ENCODE results near the gene SLC6A9.

SLC6A9 gene

DNA sequence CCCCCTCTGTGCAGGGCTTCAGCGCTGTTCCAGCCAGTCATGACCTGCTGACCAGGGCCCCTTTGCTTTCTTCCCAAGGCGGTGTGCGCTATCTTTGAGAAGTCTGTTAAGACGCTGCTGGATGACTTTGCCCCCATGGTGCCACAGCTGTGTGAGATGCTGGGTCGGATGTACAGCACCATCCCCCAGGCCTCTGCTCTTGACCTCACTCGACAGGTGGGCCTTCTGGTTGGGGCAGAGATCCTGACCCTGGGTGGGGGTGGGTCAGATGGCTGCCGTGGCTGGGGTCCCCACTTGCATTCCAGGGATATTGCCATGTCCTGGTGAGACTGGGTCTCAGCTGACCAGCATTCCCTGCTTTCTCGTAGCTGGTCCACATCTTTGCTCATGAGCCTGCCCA is 70.5 kb downstream of the SLC6A9 start:
- Histone ChIP-seq H3K27ac (ENCODE audit: low read length) (no peak overlapping the region), H3K27me3 (ENCODE audit: control insufficient read depth, insufficient read depth, low read length) (no peaks in the 10 kb centered on the region), H3K4me1 (ENCODE audit: control insufficient read depth, insufficient read depth, low read length) (no peaks in the 10 kb centered on the region), H3K36me3 (ENCODE audit: control insufficient read depth, insufficient read depth, low read length) (0 out of 2 replicates have a peak, but pooled peaks cover 9% of the 10 kb centered on the region), H3K4me3 (ENCODE audit: low read length) (no peak overlapping the region), H3K9me3 (ENCODE audit: control insufficient read depth, insufficient read depth, low read length) (no peaks in the 10 kb centered on the region)
- no CpG with 5 or more reads among the region's 8 CpGs for WGBS (ENCODE audit: insufficient coverage, insufficient read length)
- DNase-seq (ENCODE audit: low read depth, low spot score), result no peak

DNA sequence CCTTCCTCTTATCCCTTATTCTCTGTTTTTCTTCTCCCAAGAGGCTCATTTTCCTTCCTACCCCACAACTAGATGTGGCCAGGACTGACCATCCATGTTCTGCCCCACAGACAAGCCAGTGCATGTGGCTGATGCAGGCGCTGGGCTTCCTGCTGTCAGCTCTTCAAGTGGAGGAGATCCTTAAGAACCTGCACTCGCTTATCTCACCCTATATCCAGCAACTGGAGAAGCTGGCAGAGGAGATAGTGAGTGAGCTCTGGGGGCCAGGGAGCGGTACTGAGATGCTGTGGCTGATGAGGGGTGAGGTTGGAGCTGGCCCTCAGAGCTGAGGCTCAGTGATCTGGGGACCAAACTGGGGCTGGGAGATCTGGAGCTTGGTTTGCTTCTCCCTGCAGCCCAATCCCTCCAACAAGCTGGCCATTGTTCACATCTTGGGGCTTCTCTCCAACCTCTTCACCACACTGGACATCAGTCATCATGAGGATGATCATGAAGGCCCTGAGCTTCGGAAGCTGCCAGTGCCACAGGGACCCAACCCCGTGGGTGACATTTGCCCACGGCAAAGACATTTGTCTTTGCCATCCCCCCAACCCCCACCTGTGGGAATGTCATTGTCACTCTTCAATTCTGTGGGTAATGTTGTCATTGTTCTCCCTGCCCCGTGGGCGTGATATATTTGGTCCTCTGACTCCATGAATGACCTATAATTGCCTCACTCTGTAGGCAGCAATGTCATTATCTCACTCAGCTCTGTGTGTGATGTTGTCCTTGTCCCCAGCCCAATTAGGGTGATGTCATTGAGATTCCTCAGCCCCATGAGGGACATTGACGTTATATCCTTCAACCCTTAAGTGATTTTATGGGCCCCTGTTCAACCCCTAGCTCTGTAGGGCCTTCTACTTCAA is 72.7 kb downstream of the SLC6A9 start:
- no CpG with 5 or more reads among the region's 9 CpGs for WGBS (ENCODE audit: insufficient coverage, insufficient read length)

DNA sequence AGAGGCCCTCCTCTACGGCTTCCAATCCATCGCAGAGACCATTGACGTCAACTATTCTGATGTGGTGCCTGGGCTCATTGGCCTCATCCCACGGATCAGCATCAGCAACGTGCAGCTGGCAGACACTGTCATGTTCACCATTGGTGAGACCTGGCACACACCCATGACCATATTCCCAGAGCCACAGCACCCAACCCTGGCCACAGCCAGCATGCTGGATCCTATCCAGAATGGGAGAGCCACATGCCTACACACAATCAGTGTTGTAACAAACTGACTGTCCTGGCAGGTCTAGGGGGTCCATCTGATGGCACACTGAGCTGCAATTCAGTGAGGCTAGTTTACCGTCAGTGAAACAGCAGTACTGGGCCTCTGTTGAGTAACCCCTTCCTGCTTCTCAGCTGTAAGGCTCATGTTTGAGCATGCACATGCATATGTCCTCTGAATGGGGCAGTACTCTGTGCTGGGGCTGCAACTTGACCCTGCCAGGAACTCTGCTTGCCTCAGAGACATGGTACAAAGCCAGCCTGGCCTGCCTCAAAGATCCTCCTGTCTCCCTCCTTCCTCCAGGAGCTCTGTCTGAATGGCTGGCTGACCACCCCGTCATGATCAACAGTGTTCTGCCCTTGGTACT is 73.7 kb downstream of the SLC6A9 start:
- WGBS (ENCODE audit: insufficient coverage, insufficient read length), result no CpG with 5 or more reads among the region's 7 CpGs
- no peaks in the 10 kb centered on the region for H3K9me3 ChIP-seq (ENCODE audit: control insufficient read depth, insufficient read depth, low read length)
- no peak overlapping the region for H3K27ac ChIP-seq (ENCODE audit: low read length)
- H3K27me3 ChIP-seq (ENCODE audit: control insufficient read depth, insufficient read depth, low read length), result no peaks in the 10 kb centered on the region
- no peak overlapping the region for H3K4me3 ChIP-seq (ENCODE audit: low read length)
- 0 out of 2 replicates have a peak, but pooled peaks cover 9% of the 10 kb centered on the region for H3K36me3 ChIP-seq (ENCODE audit: control insufficient read depth, insufficient read depth, low read length)
- peaks cover 3% of the 10 kb centered on the region for H3K4me1 ChIP-seq (ENCODE audit: control insufficient read depth, insufficient read depth, low read length)
- DNase-seq (ENCODE audit: low read depth, low spot score), result no peak

More for the DNA sequence above, 72.7 kb downstream of the SLC6A9 start:
- Histone ChIP-seq H3K9me3 (ENCODE audit: control insufficient read depth, insufficient read depth, low read length) (no peaks in the 10 kb centered on the region), H3K36me3 (ENCODE audit: control insufficient read depth, insufficient read depth, low read length) (0 out of 2 replicates have a peak, but pooled peaks cover 9% of the 10 kb centered on the region), H3K27me3 (ENCODE audit: control insufficient read depth, insufficient read depth, low read length) (no peaks in the 10 kb centered on the region), H3K4me1 (ENCODE audit: control insufficient read depth, insufficient read depth, low read length) (no peaks in the 10 kb centered on the region), H3K4me3 (ENCODE audit: low read length) (no peak overlapping the region), H3K27ac (ENCODE audit: low read length) (no peak overlapping the region)
- DNase-seq (ENCODE audit: low read depth, low spot score), result no peak

DNA sequence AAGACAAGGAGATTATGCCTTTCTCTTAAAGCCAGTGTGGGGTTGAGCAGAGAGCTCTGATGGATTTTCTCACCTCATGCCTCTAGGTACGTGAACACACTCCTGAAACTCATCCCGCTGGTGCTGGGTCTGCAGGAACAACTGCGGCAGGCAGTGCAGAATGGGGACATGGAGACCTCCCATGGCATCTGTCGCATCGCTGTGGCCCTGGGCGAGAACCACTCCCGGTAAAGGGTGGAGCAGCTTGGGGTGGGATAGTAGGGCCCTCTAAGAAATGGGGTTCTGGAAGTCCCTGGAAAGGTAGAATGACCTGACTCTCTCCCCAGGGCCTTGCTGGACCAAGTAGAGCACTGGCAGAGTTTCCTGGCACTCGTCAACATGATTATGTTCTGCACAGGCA is 75.0 kb downstream of the SLC6A9 start:
- no peak overlapping the region for H3K4me3 ChIP-seq (ENCODE audit: low read length)
- H3K27ac ChIP-seq (ENCODE audit: low read length), result no peak overlapping the region
- H3K27me3 ChIP-seq (ENCODE audit: control insufficient read depth, insufficient read depth, low read length), result no peaks in the 10 kb centered on the region
- H3K36me3 ChIP-seq (ENCODE audit: control insufficient read depth, insufficient read depth, low read length), result 0 out of 2 replicates have a peak, but pooled peaks cover 9% of the 10 kb centered on the region
- peaks cover 3% of the 10 kb centered on the region for H3K4me1 ChIP-seq (ENCODE audit: control insufficient read depth, insufficient read depth, low read length)
- no peak for DNase-seq (ENCODE audit: low read depth, low spot score)
- no peaks in the 10 kb centered on the region for H3K9me3 ChIP-seq (ENCODE audit: control insufficient read depth, insufficient read depth, low read length)
- WGBS (ENCODE audit: insufficient coverage, insufficient read length), result no CpG with 5 or more reads among the region's 8 CpGs

DNA sequence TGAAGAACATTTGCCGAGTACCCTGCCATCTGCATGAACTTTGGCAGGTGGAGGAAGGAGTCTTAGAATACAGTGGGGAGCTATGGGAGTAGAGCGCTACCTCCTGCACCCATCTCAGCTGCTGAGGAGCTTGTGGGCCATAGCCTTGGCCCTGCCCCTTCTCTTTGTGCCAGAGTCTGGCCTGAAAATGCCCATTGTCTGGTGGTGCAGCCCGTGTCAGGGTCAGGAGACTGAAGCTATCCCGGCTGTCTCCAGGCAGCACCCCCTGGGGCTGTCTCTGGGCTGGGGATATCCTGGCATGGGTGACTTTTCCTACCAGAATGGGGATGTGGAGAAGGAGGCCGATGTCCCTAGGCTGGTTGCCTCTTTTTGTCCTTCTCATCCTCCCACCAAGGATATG is 77.2 kb downstream of the SLC6A9 start:
- H3K9me3 ChIP-seq (ENCODE audit: control insufficient read depth, insufficient read depth, low read length), result no peaks in the 10 kb centered on the region
- DNase-seq (ENCODE audit: low read depth, low spot score), result no peak
- no peaks in the 10 kb centered on the region for H3K27me3 ChIP-seq (ENCODE audit: control insufficient read depth, insufficient read depth, low read length)
- H3K4me3 ChIP-seq (ENCODE audit: low read length), result no peak overlapping the region
- peaks cover 3% of the 10 kb centered on the region for H3K4me1 ChIP-seq (ENCODE audit: control insufficient read depth, insufficient read depth, low read length)
- no CpG with 5 or more reads among the region's 5 CpGs for WGBS (ENCODE audit: insufficient coverage, insufficient read length)
- peaks cover 9% of the 10 kb centered on the region; the same call in 1 of the 2 replicates for H3K36me3 ChIP-seq (ENCODE audit: control insufficient read depth, insufficient read depth, low read length)
- H3K27ac ChIP-seq (ENCODE audit: low read length), result no peak overlapping the region

DNA sequence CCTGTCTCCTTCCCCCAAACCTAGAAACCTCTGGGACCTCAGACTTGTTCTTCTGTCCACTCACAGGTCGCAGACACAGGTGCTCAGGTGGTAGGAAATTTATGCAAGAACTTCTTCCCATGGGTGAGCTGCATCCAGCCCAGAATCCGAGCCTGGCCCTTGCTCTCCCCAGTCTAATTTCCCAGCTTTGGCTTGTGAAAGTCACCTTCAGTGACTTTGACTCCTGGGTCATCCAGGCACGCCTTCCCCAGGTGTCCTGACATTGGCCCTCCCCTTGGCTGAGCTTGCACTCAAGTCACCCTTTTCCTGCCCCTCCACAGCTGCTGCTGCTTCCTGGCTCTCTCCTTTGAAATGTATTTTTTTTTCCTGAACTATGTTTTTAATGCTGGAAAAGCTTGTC is 77.9 kb downstream of the SLC6A9 start:
- no peak overlapping the region for H3K27ac ChIP-seq (ENCODE audit: low read length)
- peaks cover 3% of the 10 kb centered on the region for H3K4me1 ChIP-seq (ENCODE audit: control insufficient read depth, insufficient read depth, low read length)
- no CpG with 5 or more reads among the region's 3 CpGs for WGBS (ENCODE audit: insufficient coverage, insufficient read length)
- peaks cover 9% of the 10 kb centered on the region; the same call in 1 of the 2 replicates for H3K36me3 ChIP-seq (ENCODE audit: control insufficient read depth, insufficient read depth, low read length)
- H3K9me3 ChIP-seq (ENCODE audit: control insufficient read depth, insufficient read depth, low read length), result no peaks in the 10 kb centered on the region
- no peaks in the 10 kb centered on the region for H3K27me3 ChIP-seq (ENCODE audit: control insufficient read depth, insufficient read depth, low read length)
- DNase-seq (ENCODE audit: low read depth, low spot score), result no peak
- no peak overlapping the region for H3K4me3 ChIP-seq (ENCODE audit: low read length)

DNA sequence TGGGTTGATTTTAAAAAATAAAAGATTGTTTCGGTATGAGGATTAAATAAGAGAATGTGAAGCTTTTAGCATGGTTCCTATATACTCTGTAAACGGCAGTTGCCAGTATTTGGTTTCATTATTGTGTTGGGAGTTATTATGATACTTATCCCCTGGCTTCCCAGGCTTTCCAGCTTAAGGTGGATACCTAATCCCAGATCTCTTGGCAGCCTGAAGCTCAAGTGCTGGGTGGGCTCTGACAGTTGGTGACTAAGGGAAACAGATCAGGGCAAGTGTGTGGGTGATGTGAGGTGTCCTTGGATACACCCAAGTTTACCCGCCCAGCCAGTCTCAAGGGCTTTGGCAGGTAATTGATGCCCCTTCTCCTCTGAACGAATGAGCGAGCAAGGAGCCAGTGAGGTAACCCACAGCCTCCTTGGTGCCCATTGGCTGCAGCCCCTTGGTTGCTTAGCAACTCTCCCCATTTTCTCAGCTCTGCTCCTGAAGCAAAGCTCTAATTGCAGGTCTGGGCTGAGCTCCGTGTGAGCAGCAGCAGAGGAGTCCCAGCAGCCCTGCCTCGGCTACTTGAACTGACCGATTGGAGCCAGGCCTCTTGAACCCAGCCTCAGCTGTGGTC is 78.4 kb downstream of the SLC6A9 start:
- DNase-seq (ENCODE audit: low read depth, low spot score), result no peak
- 88% methylated on average over 2 of the region's 8 CpGs for WGBS (ENCODE audit: insufficient coverage, insufficient read length)
- peaks cover 7% of the 10 kb centered on the region; the same call in 1 of the 2 replicates for H3K36me3 ChIP-seq (ENCODE audit: control insufficient read depth, insufficient read depth, low read length)
- H3K27ac ChIP-seq (ENCODE audit: low read length), result no peak overlapping the region
- no peak overlapping the region for H3K4me3 ChIP-seq (ENCODE audit: low read length)
- H3K4me1 ChIP-seq (ENCODE audit: control insufficient read depth, insufficient read depth, low read length), result peaks cover 4% of the 10 kb centered on the region
- no peaks in the 10 kb centered on the region for H3K9me3 ChIP-seq (ENCODE audit: control insufficient read depth, insufficient read depth, low read length)
- no peaks in the 10 kb centered on the region for H3K27me3 ChIP-seq (ENCODE audit: control insufficient read depth, insufficient read depth, low read length)

DNA sequence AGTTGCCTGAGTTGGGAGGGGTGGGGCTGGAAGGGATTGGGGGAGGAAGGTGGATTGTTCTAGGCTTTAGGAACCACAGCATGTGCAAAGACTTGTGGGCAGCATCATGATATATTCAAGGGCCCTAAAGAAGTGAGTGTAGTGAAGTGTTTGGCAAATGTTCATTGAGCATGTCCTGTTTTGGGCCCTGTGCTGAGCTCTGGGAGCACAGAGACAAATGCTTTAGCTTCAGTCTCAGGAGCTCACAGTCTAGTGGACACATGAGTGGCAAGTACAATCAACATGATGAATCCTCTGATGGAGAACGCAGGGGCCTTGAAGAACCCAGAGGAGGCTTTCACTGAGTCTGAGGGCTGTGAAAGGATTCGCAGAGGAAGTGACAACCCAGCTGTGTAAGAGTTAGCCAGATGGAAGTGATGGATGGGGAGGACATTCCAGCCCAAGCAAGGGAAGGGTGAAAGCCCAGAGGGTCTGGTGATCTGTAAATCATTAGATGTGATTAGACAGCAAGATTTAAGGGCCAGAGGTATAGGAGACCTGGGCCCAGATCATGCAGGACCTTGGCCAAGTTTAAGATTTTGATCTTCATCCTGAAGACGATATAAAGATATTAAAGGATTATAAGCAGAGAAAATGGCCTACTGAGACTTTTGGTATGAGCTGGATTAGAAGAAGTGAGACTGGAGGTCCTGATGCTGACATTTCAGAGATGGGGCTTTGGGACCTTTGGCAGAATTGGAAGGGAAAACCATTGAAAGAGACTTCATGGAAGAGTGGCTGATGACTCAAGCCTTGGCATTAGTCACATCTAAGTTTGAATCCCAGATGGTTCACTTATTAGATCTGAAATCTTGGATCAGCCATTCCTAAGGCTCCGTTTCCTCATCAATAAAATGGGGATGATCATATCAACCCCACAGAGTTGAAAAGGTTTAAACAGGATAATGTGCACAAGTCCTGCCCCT is 80.0 kb downstream of the SLC6A9 start:
- no peaks in the 10 kb centered on the region; the same call in 1 of the 2 replicates for H3K36me3 ChIP-seq (ENCODE audit: control insufficient read depth, insufficient read depth, low read length)
- no peak for DNase-seq (ENCODE audit: low read depth, low spot score)
- peaks cover 6% of the 10 kb centered on the region for H3K4me1 ChIP-seq (ENCODE audit: control insufficient read depth, insufficient read depth, low read length)
- no peaks in the 10 kb centered on the region for H3K9me3 ChIP-seq (ENCODE audit: control insufficient read depth, insufficient read depth, low read length)
- H3K27ac ChIP-seq (ENCODE audit: low read length), result no peak overlapping the region
- WGBS (ENCODE audit: insufficient coverage, insufficient read length), result no CpG with 5 or more reads among the region's 4 CpGs
- no peak overlapping the region for H3K4me3 ChIP-seq (ENCODE audit: low read length)
- no peaks in the 10 kb centered on the region for H3K27me3 ChIP-seq (ENCODE audit: control insufficient read depth, insufficient read depth, low read length)

DNA sequence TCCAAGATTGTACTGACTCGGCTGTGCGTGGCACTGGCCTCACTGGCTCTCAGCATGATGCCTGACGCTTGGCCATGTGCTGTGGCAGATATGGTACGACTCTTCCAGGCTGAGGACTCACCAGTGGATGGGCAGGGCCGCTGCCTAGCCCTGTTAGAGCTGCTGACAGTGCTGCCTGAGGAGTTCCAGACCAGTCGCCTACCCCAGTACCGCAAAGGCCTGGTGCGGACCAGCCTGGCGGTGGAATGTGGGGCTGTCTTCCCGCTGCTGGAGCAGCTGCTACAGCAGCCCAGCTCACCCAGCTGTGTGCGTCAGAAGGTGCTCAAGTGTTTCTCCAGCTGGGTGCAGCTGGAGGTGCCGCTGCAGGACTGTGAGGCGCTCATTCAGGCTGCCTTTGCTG is 81.6 kb downstream of the SLC6A9 start:
- WGBS (ENCODE audit: insufficient coverage, insufficient read length), result no CpG with 5 or more reads among the region's 13 CpGs
- Histone ChIP-seq H3K27ac (ENCODE audit: low read length) (no peak overlapping the region), H3K4me1 (ENCODE audit: control insufficient read depth, insufficient read depth, low read length) (peaks cover 6% of the 10 kb centered on the region), H3K36me3 (ENCODE audit: control insufficient read depth, insufficient read depth, low read length) (no peaks in the 10 kb centered on the region; the same call in 1 of the 2 replicates), H3K9me3 (ENCODE audit: control insufficient read depth, insufficient read depth, low read length) (no peaks in the 10 kb centered on the region), H3K27me3 (ENCODE audit: control insufficient read depth, insufficient read depth, low read length) (no peaks in the 10 kb centered on the region), H3K4me3 (ENCODE audit: low read length) (no peak overlapping the region)
- no peak for DNase-seq (ENCODE audit: low read depth, low spot score)
